HL-60 (cell line): ENCODE results near the gene CAMTA1.

Experiments used
- DNase-seq, 2 experiments: peaks; one replicate each; pipeline ENCODE4 v3.0.0-alpha.2; 2010 to 2020; ENCODE audit warnings: low read depth in 1 of 2, low spot score in 1 of 2
- H3K27ac ChIP-seq: fragments of 250-450 bp; sonication (Bioruptor Pico); replicated peaks from 2 replicates; pipeline ENCODE4 v1.5.1; 2020; ENCODE audit warnings: mild to moderate bottlenecking, moderate library complexity
- H3K27me3 ChIP-seq: fragments of 250-450 bp; sonication (Bioruptor Pico); 2 replicates; pipeline ENCODE4 v1.5.1; 2021; ENCODE audit warnings: mild to moderate bottlenecking, moderate library complexity; ENCODE audit not compliant: insufficient read depth, poor library complexity, severe bottlenecking
- H3K4me3 ChIP-seq: replicated peaks from 2 replicates; pipeline ENCODE4 v1.5.1; 2011; ENCODE audit warnings: mild to moderate bottlenecking, control low read depth, low read length; ENCODE audit not compliant: insufficient read depth
- GABPA ChIP-seq: IDR thresholded peaks from 2 replicates; pipeline ENCODE4 v1.6.1; 2012; ENCODE audit warnings: low read depth
- POLR2AphosphoS5 ChIP-seq: IDR thresholded peaks from 2 replicates; pipeline ENCODE4 v1.6.1; 2012; ENCODE audit warnings: low read depth
- SPI1 ChIP-seq: IDR thresholded peaks from 2 replicates; pipeline ENCODE4 v1.6.1; 2012; ENCODE audit warnings: low read depth, mild to moderate bottlenecking, borderline replicate concordance
- TF ChIP-seq, protein P1 (sequence below): IDR thresholded peaks from 2 replicates; pipeline ENCODE4 v1.6.1; 2012; ENCODE audit warnings: low read depth; ENCODE audit not compliant: insufficient replicate concordance
- TF ChIP-seq, protein P2 (sequence below): IDR thresholded peaks from one replicate; pipeline ENCODE4 v1.5.1; 2011; ENCODE audit warnings: low read length, control low read depth, inconsistent platforms; ENCODE audit not compliant: insufficient read depth

CAMTA1 gene

DNA sequence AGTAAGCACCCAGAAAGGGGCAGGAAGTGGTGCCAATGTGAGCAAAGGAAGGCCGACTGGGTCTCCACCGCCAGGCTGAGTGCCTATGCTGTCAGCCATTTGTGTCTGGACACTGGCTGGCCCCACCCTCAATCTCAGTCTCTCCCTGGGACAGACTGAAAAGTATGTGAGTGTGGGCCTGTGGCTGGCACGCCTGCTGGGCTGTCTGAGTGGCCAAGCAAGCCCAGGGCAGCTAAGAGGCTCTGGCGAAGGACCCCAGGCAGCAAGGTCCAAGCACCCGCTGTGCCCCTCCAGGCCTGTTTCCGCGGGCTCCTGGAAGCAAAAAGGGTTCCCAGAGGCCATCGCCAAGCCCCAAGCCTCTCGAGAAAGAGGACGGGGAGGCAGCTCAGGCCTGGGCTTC lies 892.6 kb downstream of the CAMTA1 start:
- TF ChIP-seq, protein P1, sequence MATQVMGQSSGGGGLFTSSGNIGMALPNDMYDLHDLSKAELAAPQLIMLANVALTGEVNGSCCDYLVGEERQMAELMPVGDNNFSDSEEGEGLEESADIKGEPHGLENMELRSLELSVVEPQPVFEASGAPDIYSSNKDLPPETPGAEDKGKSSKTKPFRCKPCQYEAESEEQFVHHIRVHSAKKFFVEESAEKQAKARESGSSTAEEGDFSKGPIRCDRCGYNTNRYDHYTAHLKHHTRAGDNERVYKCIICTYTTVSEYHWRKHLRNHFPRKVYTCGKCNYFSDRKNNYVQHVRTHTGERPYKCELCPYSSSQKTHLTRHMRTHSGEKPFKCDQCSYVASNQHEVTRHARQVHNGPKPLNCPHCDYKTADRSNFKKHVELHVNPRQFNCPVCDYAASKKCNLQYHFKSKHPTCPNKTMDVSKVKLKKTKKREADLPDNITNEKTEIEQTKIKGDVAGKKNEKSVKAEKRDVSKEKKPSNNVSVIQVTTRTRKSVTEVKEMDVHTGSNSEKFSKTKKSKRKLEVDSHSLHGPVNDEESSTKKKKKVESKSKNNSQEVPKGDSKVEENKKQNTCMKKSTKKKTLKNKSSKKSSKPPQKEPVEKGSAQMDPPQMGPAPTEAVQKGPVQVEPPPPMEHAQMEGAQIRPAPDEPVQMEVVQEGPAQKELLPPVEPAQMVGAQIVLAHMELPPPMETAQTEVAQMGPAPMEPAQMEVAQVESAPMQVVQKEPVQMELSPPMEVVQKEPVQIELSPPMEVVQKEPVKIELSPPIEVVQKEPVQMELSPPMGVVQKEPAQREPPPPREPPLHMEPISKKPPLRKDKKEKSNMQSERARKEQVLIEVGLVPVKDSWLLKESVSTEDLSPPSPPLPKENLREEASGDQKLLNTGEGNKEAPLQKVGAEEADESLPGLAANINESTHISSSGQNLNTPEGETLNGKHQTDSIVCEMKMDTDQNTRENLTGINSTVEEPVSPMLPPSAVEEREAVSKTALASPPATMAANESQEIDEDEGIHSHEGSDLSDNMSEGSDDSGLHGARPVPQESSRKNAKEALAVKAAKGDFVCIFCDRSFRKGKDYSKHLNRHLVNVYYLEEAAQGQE: no peak
- TF ChIP-seq, protein P2, sequence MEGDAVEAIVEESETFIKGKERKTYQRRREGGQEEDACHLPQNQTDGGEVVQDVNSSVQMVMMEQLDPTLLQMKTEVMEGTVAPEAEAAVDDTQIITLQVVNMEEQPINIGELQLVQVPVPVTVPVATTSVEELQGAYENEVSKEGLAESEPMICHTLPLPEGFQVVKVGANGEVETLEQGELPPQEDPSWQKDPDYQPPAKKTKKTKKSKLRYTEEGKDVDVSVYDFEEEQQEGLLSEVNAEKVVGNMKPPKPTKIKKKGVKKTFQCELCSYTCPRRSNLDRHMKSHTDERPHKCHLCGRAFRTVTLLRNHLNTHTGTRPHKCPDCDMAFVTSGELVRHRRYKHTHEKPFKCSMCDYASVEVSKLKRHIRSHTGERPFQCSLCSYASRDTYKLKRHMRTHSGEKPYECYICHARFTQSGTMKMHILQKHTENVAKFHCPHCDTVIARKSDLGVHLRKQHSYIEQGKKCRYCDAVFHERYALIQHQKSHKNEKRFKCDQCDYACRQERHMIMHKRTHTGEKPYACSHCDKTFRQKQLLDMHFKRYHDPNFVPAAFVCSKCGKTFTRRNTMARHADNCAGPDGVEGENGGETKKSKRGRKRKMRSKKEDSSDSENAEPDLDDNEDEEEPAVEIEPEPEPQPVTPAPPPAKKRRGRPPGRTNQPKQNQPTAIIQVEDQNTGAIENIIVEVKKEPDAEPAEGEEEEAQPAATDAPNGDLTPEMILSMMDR: no peak
- no peak for TF ChIP-seq SPI1
- TF ChIP-seq GABPA: no peak
- no peak for TF ChIP-seq POLR2AphosphoS5
- H3K27ac ChIP-seq: no peak overlapping the region
- no peak overlapping the region for H3K4me3 ChIP-seq
- H3K27me3 ChIP-seq: peaks cover 21% of the 10 kb centered on the region
- no peak for DNase-seq

DNA sequence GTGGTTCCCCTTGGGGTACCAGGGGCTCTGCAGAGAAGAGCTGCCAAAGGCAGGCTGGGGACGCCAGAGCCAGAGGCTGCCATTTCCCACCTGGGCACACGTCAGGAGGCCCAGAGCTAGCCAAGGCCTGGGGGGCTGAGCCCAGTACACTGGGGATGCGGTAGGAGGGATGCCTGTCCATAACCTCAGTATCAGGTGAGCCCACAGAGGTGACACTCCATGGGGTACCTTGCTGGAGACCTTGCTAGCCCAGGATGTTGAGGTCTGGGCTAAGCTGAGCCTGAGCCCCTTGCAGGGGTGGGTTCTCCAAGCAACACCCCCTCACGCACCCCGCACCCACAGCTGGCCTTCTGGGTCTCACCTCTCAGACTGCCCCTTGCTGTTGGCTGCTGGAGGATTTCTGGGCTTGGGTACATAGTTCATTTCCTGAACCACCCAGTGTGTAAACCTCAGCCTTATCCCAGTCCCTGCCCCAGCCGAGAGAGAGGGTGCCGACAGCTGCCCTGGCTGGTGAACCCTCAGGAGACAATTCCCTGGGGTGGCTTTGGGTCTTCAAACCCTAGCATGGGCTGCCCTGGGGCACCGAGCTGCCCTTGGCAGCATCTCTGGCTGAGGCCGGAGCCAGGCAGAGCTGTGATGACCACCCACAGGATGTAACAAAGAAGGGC lies 893.4 kb downstream of the CAMTA1 start:
- Histone ChIP-seq H3K27ac (no peak overlapping the region), H3K27me3 (peaks cover 21% of the 10 kb centered on the region), H3K4me3 (no peak overlapping the region)
- TF ChIP-seq GABPA: no peak
- TF ChIP-seq, protein P2: no peak
- no peak for DNase-seq

DNA sequence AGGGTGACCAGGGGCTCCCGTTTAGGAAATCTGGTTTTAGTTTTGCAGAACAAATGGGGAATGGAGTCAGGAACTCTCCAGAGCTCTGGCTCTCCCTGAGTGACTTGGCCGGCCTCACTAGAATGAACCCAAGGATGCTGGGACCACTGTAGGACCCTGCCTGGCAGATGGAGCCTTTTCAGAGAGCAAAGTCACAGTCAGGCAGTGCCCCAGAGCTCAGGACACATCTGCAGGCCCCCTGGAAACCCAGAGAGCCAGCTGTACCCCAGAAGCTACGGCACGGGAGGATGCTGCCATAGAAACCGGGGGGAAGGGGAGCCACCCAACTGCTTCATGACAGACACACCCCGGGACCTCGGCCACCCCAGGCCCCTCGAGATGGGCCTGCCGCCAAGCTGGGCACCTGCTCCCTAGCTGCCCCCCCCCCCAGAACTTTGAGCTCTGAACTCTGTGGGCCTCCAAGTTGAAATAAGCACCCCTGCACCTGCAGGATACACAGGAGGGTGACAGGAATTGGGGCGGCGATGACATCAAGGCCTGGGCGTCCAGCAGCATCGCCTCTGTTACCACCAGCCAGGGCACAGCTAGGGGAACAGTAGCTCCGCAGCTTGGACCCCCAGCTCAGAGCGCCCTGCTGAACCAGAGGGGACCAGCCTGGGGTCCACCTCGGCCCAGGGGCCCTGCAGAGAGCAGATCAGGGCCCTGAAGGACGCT lies 894.1 kb downstream of the CAMTA1 start:
- H3K27ac ChIP-seq: no peak overlapping the region
- TF ChIP-seq GABPA (no peak), POLR2AphosphoS5 (no peak), SPI1 (no peak)
- TF ChIP-seq, protein P2: no peak
- TF ChIP-seq, protein P1: no peak
- no peak overlapping the region for H3K4me3 ChIP-seq
- peaks cover 21% of the 10 kb centered on the region for H3K27me3 ChIP-seq
- DNase-seq: no peak

DNA sequence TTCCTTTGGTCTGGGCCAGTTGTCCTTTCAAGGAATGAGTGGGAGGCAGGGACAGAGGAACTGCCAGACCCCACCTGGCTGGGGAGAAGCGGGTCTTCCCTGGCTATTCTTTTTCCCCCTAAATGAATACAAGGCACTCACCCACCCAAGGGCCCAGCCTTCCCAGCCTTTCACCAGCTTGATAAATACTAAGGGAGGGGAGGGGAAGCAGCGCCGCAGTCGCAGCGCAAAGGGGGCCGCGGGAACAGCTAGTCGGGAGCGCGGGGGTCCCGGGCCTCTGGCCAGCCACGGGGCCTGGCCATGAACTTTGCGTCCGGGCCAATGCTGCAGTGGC lies 894.6 kb downstream of the CAMTA1 start:
- peaks cover 21% of the 10 kb centered on the region for H3K27me3 ChIP-seq
- no peak for DNase-seq
- peak overlapping the region; percentile 61 for H3K4me3 ChIP-seq
- TF ChIP-seq, protein P2: no peak
- TF ChIP-seq, protein P1: no peak
- no peak for TF ChIP-seq SPI1
- H3K27ac ChIP-seq: no peak overlapping the region
